ENCODE data around the gene NUP210. TPM values are rescaled to one million over a fixed set of nuclear protein-coding genes. Genes with fewer than 3 reads are reported as not detected.

The NUP210 gene
- total RNA-seq, 1 donor from 2014 or later, result 4.1 TPM

DNA sequence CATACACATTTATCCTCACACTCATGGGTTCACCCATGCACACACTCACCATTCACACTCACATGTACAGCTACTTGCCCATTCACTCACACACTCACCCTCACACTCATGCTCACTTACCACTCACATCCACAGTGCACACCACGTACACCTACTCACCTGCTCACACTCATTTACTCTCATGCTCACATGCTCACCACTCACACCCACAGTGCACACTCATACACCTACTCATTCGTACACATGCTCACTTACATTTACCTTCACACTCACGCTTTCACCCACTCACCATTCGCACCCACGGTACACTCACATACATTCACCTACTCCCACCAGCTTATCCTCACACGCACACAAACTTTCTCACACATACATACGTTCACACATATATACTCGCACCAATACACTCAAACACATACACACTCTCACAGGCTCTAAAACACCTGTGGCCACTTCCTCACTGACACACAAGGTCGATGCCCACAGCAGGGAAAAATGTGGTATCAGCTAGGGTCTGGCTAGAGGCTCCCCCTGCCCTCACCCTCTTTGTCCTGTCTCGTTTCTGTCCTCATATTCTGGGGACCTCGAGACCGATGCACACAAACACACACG lies 46.0 kb downstream of the NUP210 start:
- no peak for DNase-seq

DNA sequence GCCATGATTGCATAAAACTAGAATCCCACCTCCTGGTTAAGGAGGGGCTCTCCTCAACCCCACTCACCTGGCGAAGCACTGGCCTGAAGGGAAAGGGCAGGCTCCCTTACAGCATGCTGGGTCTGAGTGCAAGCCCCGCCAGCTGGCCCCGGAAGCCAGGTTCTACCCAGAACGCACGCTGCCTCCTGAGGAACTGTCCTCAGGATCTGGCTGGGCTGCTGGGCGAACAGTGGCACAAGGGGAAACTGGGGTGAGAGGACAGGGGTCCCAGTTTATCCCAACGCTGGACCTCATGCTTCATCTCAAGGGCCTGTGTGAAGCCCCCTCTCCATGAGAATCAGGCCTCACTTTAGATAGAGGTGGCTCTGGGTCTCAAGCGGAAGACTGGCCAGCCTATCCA lies 47.5 kb downstream of the NUP210 start:
- no peak for DNase-seq

GRCh38 chr3:13372126-13372525 lies 48.0 kb downstream of the NUP210 start:
- DNase-seq, result no peak

DNA sequence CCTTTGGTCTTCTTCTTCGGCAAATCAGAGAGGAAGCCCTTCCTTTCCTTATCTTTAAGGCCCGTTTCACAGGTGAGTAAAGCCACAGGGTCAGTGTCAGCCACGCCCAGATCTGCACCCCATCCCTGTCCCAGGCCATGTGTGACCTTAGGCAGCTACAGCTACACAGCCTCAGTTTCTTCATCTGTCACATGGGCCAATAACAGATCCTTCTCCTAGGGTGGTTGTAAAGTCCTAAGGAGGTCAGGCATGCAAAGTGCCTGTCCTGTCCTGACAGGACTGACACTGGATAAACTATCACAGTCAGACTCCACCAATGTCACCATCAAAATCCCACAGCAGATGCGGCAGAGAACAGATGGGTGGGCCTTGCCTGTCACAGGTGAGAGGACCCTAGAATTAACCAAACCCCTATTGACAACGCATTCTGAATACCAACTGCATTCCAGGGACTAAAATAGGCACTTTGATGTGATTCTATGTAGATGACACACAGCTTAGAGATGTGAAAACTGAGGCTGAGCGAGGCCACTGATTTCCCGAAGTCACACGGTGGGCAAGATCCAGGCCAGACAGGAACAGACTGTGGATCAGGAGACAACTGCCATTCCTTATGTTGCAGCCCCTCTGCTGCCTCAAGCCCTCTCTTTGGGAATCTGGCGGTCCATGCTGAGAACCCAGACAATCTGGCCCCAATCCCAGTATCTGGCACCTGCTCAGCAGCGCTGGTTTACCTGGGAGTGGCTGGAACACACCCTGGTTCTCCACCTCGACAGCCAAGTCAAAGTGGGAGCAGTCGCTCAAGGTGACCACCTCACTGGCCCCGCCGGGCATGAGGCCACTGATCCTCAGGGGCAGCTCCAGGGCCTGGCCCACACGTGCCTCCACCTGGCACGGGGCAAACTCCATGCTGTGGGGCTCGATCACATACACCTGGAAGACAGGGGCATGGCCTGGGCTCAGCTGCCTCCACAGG lies 48.7 kb downstream of the NUP210 start:
- no peak for DNase-seq

DNA sequence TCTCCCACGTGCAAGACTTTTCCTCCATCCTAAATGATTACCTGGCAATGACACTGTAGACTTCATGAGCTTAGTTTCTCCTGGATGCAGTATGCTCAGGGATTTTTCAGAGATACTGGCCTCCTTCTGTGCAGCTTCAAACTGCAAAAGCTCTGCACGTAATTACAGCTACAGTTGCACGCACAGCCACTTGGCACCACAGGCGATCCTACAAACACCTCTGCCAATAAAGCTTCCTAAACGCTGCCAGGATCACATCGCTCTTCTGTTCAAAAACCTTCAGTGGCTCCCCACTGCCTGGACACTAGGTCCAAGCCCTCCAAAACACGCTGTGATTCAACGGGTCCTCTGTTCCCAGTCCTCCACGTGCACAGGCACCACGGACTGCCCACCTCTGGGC lies 49.5 kb downstream of the NUP210 start:
- DNase-seq, result no peak

- no peak for DNase-seq
Measured at GRCh38 chr3:13370055-13370454, 50.1 kb downstream of the NUP210 start.

- no peak for DNase-seq
Measured at GRCh38 chr3:13368834-13369233, 51.3 kb downstream of the NUP210 start.

DNA sequence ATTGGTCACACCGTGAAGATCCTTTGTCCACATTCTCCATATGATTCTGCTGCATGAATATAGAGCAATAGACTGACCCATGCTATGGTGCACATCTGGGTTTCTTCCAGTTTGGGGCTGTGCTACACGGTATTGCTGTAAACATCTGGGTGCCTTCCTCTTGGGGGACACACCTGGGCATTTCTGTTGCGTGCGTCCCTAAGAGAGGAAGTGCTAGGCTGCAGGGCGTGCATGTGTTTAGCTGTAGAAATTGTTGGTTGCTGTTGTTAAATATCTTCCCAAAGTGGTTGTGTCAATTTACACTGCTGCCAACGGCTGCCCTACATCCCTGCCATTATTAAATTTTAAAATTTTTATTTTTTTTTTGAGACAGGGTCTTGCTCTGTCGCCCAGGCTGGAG lies 52.4 kb downstream of the NUP210 start:
- DNase-seq, result no peak

GRCh38 chr3:13365390-13366379 lies 54.4 kb downstream of the NUP210 start:
- DNase-seq, result no peak

GRCh38 chr3:13364602-13365271 lies 55.4 kb downstream of the NUP210 start:
- DNase-seq, result no peak

- DNase-seq, result no peak
Measured at GRCh38 chr3:13362551-13362950, 57.6 kb downstream of the NUP210 start.

DNA sequence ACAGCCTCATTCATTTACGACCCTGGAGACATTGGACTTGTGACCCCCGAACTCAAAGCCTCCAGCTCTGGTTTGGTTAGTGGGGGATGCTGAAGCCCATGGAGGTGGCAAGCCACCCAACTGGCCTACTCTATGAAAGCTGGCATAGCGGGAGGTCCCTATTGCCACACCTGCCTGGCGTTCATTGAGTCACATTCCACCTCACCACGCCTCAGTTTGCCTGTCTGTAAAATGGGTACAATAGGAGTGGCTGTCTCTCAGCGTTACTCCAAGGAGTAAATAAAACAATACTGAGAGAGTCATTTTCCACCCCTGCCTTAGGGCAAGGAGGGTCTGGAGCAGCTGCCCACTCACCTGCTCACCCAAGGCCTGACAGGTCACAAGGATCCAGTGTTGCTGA lies 60.2 kb downstream of the NUP210 start:
- DNase-seq, result no peak

DNA sequence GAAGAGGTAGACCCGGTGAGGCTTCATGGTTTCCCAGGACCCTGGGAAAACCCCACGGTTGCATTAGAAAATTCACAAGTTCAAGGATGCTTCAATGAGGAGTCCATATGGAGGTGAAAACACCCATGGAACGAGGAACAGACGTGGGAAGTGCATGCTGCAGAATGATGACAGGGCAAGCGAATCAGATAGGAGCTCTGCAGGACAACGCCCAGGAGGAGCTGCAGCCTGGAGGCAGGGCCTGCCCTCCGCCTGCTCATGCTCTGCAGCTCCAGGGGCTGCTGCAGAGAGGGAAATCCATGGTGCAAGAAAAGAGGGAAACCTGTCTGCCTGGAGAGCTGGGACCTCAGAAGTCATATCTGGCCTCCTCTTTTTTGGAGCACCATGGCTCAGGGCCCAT lies 61.5 kb downstream of the NUP210 start:
- no peak for DNase-seq

GRCh38 chr3:13358051-13358450 lies 62.1 kb downstream of the NUP210 start:
- no peak for DNase-seq

DNA sequence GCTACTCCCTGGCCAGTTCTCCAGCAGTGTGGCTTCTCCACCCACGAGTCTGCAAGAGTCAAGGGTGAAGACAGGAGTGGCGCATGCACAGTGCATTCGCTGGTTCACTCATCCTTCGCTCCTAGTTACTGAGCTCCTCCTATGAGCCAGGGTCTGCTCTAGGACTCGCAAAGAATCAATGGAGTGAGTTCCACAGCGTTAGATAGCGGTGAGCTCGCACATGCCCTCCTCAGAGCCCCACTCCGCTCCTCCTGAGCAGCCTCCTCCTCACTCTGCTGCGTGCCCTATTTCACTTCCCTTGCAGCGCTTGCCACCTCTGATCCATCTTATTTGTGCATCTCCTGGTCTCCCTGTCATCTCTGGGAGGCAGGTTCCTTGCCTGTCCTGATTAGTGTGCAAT lies 63.0 kb downstream of the NUP210 start:
- no peak for DNase-seq

- no peak for DNase-seq
Measured at GRCh38 chr3:13353936-13354542, 66.1 kb downstream of the NUP210 start.

DNA sequence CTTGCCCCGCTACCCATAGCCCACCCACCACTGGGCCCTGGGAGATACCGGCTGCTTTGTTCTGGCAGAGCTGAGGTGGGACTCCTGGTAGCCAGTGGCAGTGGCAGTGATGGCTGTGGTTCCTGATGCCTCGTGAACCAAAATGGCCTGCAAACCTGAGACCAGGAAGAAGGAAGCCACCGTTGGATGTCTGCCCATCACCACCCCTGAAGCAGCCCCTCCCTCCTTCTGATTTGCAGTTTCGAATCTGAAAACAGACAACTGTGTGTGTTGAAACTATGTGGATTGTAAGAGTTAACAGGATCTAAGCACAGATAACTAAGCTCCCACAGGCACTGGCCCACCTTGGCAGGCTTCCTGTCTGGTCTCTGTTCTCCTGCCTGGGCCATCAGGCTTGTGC lies 66.6 kb downstream of the NUP210 start:
- DNase-seq, result no peak

GRCh38 chr3:13352621-13353131 lies 67.4 kb downstream of the NUP210 start:
- DNase-seq, result no peak

DNA sequence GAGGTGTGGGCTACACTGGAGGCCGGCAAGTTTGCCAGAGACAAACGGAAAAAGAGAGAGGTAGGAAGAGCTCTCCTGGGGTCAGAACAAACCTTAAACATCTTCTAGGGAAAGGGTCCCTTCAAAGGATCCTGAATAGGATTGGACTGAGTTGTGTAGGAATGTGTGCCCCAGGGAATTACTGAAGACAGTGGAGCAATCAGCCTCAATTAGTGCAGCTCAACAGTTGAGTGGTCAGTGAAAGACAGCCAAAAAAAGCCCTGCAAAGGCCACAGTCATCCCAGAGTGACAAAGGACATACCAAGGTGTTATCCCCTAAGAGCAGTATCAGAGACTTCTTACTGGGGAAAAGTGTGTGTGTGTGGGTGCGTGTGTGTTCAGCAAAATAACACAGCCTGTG lies 70.3 kb downstream of the NUP210 start:
- DNase-seq, result no peak

DNA sequence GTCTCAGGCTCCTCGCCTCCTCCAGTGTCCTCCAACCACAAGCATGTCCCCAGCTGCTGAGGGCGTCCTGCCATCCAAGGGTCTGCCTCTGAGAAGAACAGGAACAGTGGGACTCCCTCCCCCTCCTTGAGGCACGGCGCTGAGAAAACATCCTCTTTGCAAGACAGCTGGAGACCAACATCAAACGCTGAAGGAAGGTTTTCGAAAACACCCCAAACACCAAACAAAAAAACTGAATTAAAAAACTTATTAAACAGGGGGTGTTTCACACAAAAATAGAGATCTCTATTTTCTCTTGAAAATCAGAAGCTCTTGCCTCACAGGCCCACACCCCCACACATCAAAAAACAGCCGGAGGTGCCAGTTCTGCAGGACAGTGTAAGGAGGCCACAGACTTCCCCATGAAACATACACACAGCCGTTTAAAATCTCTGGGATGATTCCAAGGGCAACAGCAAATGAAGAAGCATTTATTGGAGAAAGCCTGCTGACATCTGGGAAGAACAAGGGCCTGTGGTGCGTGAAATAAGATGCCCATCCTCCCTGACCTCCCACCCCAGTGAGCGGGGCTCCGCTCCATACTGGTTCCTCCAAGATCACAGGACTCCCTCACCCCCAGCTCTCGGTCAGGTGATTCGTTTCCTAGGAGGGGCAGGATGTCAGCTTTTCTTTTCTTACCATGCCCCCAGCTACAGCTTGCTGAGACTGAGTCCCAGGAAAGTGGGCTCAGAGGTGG lies 71.3 kb downstream of the NUP210 start:
- peak; percentile 8 for DNase-seq

DNA sequence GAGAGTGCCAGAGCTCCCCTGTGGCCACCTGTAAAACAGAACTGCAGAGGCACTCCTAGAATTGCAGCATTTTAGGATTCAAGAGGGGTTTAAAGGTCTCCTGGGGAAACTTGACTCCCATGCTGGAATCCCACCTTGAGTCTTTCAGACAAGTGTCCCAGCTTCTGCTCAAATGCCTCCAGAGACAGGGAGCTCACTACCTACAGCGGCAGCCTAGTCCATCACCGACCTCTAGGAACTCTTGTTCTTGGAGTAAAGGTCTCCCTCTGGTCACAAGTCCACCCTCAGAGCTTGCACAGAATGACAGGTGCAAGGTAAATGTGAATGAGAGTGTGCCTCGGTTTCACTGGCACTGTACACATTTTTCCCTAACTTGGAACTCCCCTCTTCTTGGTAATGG lies 72.0 kb downstream of the NUP210 start:
- no peak for DNase-seq
